ENCODE data around the gene MLYCD. TPM values are rescaled to one million over a fixed set of nuclear protein-coding genes. Genes with fewer than 3 reads are reported as not detected.

The MLYCD gene
- total and polyA plus RNA-seq, 7 donors: 1.8 to 16.3 (median 9.3) TPM

DNA sequence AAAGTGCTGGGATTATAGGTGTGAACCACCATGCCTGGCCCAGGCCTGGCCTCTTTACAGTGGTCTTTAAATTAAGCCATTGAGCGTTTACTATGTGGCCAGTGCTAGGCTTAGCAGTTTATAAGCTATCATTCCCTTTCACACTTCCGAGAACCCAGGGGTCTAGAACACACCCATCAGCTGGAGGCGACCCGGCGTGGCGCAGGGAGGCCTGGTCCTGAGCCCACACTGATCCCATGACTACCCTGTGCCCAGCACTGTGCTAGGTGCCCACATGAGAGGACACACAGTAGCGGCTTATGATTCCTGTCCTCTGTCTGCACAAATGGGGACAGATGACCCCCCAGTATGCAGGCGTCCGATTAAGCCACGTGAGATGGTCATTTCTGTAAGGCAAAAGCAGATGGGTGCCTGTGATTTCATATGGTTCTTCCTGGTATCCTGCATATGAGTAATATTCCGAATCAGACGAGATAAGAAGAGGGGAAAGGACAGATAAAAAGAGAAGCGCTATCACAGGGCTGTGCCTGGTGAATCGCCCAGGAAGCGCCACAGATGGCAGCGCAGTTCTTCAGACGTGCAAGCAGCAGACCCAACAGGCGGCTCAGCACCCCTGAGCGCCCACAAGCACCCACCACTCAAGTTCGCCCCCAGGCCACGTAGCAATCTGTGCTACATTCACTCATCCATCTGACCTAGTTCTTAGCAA is 59.4 kb downstream of the MLYCD start:
- TF ChIP-seq POLR2A (IDR thresholded peaks at IDR 0.05): no peak
- no peak for TF ChIP-seq POLR2AphosphoS5 (IDR thresholded peaks at IDR 0.05)
- no peak for TF ChIP-seq EP300 (IDR thresholded peaks at IDR 0.05)
- TF ChIP-seq, protein P1, sequence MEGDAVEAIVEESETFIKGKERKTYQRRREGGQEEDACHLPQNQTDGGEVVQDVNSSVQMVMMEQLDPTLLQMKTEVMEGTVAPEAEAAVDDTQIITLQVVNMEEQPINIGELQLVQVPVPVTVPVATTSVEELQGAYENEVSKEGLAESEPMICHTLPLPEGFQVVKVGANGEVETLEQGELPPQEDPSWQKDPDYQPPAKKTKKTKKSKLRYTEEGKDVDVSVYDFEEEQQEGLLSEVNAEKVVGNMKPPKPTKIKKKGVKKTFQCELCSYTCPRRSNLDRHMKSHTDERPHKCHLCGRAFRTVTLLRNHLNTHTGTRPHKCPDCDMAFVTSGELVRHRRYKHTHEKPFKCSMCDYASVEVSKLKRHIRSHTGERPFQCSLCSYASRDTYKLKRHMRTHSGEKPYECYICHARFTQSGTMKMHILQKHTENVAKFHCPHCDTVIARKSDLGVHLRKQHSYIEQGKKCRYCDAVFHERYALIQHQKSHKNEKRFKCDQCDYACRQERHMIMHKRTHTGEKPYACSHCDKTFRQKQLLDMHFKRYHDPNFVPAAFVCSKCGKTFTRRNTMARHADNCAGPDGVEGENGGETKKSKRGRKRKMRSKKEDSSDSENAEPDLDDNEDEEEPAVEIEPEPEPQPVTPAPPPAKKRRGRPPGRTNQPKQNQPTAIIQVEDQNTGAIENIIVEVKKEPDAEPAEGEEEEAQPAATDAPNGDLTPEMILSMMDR (IDR thresholded peaks at IDR 0.05): no peak
- 87 to 88% methylated on average over 21 of the region's 21 CpGs for WGBS, 2 donors
- DNase-seq: no peak
- Histone ChIP-seq H3K9me3 (no peaks in the 10 kb centered on the region), H3K27me3 (no peaks in the 10 kb centered on the region), H3K4me3 (no peak overlapping the region), H3K36me3 (peaks cover 0 to 53% (median 13%) of the 10 kb centered on the region in 4 donors), H3K27ac (no peak overlapping the region), H3K4me1 (peaks cover 0 to 28% (median 19%) of the 10 kb centered on the region in 4 donors)
- intact Hi-C loops (cut with DNase I): loop anchor here (5.0 to 10.0 kb wide), 2 partner anchors 229 to 527 kb away; partner anchors contain the start of gene TAF1C

DNA sequence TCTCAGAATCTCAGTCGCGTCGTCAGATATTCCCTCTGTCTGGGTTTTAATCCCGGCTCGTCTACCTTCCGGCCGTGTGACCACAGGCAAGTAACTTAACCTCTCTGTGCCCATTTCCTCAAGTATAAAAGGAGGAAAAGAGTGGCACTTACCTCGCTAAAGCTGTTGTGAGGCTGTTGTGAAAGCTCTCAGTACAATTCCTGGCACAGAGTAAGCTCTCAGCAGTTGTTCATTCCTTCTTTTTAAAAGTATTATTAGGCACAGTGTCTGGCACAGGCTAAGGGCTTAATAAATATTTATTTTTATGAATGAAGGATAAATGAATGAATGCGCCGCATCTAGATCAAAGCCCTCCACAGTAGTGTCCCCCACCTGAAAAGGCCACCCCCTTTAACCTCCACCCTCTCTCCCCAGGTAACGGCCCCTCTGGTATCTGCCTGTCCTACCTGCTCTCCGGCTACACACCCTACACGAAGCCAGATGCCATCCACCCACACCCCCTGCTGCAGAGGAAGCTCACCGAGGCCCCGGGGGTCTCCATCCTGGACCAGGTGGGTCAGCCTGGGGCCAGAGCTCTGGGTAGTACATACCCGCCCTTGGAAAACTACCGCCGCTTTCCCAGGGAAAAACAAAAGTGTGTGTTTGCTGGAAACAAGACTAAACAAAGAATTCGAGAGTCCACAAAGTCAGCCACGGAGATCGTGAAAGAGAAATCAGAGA is 60.1 kb downstream of the MLYCD start:
- no peak overlapping the region for H3K27ac ChIP-seq
- TF ChIP-seq EP300 (IDR thresholded peaks at IDR 0.05): no peak
- no peak for TF ChIP-seq POLR2AphosphoS5 (IDR thresholded peaks at IDR 0.05)
- TF ChIP-seq, protein P1 (IDR thresholded peaks at IDR 0.05): no peak
- TF ChIP-seq POLR2A (IDR thresholded peaks at IDR 0.05): no peak
- peaks cover 0 to 59% (median 13%) of the 10 kb centered on the region in 4 donors for H3K36me3 ChIP-seq
- 85% methylated on average over 21 of the region's 21 CpGs for WGBS, 2 donors
- H3K4me1 ChIP-seq: peaks cover 0 to 21% (median 12%) of the 10 kb centered on the region in 4 donors
- no peaks in the 10 kb centered on the region for H3K27me3 ChIP-seq
- intact Hi-C loops (cut with DNase I): loop anchor here (5.0 to 10.0 kb wide), 2 partner anchors 228 to 526 kb away; partner anchors contain the start of gene TAF1C
- H3K9me3 ChIP-seq: no peaks in the 10 kb centered on the region
- DNase-seq: no peak
- no peak overlapping the region for H3K4me3 ChIP-seq

DNA sequence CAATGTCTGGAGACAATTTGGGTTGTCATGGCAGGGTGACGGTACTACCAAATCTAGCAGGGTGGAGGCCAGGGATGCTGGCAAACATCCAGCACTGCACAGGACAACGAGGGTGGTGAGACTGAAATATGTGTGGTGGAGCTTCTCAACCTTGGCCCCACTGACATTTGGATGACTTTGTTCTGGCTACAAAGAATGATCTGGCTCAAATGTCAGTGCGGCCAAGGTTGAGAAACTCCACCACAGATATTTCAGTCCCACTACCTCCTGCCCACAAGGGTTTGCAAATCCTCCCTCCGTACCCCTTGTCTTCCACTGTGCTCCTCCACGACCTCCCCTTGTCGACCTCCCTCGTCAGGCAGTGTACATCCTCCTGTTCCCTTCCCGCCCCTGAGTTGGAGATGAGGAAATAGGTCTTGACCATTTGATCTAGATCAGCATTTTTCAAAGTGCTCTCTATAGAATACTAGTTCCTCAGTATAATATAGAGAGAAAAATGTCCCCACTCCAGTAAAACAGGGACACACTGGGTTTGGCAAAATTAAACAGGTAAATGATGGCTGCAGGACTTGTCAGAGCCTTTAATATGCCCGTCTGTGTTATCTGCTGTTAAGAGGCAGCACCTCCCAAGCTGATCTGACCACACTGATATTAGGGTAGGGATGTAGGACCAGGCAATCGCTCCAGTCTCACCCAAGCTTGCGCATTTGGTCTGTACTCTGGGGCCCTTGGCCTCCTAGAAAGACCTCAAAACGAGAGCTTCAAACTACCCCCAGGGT is 60.9 kb downstream of the MLYCD start:
- TF ChIP-seq, protein P1 (IDR thresholded peaks at IDR 0.05): no peak
- no peak for TF ChIP-seq EP300 (IDR thresholded peaks at IDR 0.05)
- no peak for TF ChIP-seq POLR2AphosphoS5 (IDR thresholded peaks at IDR 0.05)
- no peak for TF ChIP-seq POLR2A (IDR thresholded peaks at IDR 0.05)
- no peaks in the 10 kb centered on the region for H3K9me3 ChIP-seq
- no peaks in the 10 kb centered on the region for H3K27me3 ChIP-seq
- no peak overlapping the region for H3K27ac ChIP-seq
- DNase-seq: no peak
- 86 to 87% methylated on average over 12 of the region's 12 CpGs for WGBS, 2 donors
- no peak overlapping the region for H3K4me3 ChIP-seq
- peaks cover 0 to 65% (median 13%) of the 10 kb centered on the region in 4 donors for H3K36me3 ChIP-seq
- H3K4me1 ChIP-seq: peaks cover 0 to 12% (median 4%) of the 10 kb centered on the region in 4 donors
- intact Hi-C loops (cut with DNase I): loop anchor here (5.0 to 10.0 kb wide), 2 partner anchors 227 to 525 kb away; partner anchors contain the start of gene TAF1C

DNA sequence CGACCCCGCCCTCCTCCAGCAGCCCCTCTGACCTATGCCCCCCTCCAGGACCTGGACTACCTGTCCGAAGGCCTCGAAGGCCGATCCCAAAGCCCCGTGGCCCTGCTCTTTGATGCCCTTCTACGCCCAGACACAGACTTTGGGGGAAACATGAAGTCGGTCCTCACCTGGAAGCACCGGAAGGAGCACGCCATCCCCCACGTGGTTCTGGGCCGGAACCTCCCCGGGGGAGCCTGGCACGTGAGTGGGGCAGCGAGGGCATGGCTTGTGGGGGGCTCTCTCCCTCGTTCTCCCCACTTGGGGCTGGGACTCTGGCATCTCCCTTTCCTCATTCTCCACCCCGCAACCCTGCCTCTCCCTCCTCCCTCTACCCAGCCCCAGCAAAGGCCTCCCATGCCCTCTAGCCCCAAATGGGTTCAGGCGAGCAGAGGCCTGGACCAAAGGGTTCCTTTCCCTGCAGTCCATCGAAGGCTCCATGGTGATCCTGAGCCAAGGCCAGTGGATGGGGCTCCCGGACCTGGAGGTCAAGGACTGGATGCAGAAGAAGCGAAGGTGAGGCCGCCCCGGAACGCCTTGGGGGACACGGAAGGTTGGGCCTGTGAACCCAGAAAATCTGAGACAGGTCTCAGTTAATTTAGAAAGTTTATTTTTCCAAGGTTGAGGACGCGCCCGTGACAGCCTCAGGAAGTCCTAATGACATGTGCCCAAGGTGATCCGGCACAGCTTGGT is 61.8 kb downstream of the MLYCD start:
- intact Hi-C loops (cut with DNase I): no loop called here
- Histone ChIP-seq H3K4me1 (peaks cover 0 to 4% (median 0%) of the 10 kb centered on the region in 4 donors), H3K9me3 (no peaks in the 10 kb centered on the region), H3K27ac (no peak overlapping the region), H3K36me3 (peaks cover 0 to 73% (median 13%) of the 10 kb centered on the region in 4 donors), H3K27me3 (no peaks in the 10 kb centered on the region), H3K4me3 (no peak overlapping the region)
- DNase-seq: no peak
- WGBS, 2 donors: 90 to 93% methylated on average over 29 of the region's 29 CpGs
- TF ChIP-seq POLR2AphosphoS5 (IDR thresholded peaks at IDR 0.05) (no peak), EP300 (IDR thresholded peaks at IDR 0.05) (no peak), POLR2A (IDR thresholded peaks at IDR 0.05) (no peak)
- TF ChIP-seq, protein P1 (IDR thresholded peaks at IDR 0.05): no peak
